Ammon's horn (tissue), 1 donor: ENCODE measurements around the gene BHLHE23.

Experiments used
- DNase-seq: peaks from one replicate; pipeline ENCODE4 v3.0.0-alpha.2; 2016; ENCODE audit warnings: low spot score

The BHLHE23 gene

GRCh38 chr20:62991196-62991807 is 15.5 kb downstream of the BHLHE23 start:
- DNase-seq, result no peak

DNA sequence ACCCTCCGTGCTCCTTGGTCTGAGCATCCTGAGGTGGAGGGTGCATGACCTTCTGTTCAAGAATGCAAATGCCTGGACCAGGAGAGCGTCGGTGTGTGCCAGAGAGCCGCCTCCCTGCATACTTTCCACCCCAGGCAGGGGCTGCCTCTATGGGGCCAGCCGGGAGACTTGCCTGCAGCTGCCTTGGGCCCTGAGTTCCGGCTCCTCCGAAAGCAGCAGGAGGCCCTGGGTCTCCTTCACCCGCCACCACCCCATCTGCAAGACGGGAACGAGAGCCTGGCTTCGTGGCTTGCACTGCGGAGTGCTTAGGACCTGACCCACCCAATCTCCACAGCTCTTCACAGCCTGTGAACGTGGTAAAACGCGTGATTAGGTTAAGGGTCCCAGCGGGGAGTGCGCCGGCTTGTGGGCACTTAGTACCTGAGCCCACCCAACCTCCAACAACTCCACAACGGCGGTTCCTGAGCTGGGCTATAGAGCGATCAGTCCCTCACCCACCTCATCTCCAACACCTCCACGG is 16.4 kb downstream of the BHLHE23 start:
- DNase-seq, result no peak

DNA sequence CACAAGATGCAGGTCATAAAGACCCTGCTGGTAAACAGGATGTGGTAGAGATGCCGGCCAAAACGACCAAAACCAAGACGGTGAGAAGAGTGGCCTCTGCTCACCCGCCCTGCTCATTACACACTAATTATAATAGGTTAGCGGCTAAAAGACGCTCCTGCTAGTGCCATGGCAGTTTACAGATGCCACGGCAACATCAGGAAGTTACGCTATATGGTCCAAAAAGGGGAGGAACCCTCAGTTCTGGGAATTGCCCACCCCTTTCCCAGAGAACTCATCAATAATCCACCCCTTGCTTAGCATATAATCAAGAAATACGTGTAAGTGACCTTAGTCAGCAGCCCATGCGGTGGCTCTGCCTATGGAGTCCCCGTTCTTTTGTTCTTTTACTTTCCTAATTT is 17.6 kb downstream of the BHLHE23 start:
- DNase-seq, result no peak

DNA sequence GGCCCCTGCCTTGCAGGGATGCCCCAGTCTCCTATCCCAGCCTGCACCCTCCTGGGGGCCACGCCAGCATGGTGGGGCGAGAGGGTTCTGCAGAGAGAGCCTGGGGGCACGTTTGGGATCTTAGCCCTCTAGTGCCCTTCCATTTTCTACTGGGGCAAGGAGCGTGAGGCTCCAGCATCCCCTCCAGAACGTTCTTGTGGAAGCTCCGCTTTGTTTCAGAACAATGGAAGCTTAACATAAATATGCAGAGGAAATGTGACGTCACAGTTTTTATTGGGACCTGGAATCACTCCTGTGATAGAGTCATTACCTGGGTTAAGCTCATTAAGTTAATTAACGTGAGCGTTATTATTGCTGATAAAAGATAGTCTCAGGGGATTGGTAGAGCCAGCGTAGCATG is 19.6 kb downstream of the BHLHE23 start:
- DNase-seq, result no peak

DNA sequence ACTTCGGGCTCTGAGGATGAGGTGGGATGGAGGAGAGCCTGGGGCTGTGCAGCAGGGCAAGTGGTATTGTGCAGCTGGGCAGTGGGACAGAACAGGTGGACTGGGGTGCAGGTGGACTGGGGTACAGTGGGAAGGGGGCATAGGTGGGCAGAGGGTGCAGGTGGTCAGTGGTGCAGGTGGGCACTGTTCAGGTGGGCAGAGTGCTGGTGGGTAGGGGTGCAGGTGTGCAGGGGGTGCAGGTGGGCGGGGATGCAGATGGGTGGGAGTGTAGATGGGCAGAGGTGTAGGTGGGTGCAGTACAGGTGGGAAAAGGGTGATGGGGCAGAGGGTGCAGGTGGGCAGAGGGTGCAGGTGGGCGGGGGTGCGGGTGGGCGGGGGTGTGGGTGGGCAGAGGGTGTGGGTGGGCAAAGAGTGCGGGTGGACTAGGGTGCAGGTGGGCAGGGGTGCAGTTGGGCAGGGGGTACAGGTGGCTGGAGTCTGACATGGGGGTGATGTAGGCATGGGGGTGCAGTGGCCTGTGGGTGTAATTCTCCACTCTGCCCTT is 20.4 kb downstream of the BHLHE23 start:
- no peak for DNase-seq

DNA sequence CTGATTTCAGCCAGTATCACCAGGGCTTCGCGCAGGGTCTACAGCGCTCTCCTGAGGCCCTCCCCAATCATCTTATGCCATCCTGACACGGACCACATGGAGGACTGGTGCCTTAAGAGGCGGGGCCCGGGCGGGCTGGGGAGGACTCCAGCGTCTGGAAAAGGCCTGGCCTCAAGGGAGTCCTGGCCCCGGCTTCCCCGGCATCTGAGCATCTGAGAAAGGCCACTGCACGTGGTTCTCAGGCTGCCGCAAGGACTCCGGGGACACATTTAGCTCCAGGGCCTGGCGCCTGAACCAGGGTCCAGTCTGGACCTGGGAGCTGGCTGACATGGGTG is 21.4 kb downstream of the BHLHE23 start:
- no peak for DNase-seq

DNA sequence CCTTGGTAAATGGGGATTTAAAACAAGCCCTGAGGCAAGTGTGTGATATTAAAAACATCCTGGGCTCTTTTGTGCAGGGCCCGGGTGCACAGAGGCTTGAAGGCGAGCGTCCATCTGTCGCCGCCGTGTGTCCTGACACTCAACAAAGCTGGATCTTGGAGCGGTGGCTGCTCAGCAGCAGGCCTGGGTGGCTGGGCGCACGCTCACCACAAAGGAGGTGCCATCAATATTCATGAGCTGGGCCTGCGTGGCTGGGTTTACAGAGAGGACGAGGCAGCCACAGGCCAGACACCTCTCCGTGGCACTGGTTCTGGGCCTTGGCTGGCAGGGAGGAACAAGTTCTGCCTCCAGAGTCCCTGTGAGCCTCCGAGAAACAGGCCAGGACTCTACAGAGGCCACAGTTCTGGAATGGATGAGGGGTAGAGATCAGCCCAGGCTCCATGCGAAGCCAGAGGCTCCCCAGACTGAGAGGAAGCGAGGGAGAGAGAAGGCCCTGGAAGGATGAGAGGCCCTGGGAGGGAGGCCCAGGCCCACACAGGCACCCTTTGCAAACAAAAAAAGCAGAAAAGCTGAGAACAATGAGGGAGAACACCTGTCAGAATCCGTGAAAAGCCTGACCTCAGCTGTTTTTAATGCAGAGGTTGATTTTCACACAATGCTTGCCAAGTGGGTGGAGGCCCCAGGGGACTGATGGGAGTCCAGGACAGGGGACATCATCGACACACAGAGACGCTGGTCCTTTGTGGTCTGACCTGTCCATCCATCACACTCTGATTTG is 21.9 kb downstream of the BHLHE23 start:
- DNase-seq, result peak; percentile 77

DNA sequence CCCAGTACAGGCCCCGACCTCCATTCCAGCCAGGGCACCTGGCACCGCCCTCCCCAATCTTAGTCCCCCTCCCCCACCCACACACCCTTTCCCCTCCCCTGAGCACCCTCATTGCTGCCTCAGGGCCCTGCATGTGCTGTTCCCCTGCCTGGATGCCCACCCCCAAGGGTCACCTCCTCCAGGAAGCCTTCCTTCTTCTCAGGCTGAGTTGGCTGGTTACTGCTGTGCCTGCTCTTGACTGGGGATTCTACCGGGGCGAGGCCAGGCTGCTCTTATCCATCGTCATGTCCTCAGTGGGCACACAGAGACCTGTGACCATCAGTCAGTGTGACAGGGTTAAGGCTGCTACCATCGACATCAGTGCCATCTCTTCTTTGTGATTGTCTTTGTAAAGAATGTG is 23.6 kb downstream of the BHLHE23 start:
- DNase-seq, result no peak

DNA sequence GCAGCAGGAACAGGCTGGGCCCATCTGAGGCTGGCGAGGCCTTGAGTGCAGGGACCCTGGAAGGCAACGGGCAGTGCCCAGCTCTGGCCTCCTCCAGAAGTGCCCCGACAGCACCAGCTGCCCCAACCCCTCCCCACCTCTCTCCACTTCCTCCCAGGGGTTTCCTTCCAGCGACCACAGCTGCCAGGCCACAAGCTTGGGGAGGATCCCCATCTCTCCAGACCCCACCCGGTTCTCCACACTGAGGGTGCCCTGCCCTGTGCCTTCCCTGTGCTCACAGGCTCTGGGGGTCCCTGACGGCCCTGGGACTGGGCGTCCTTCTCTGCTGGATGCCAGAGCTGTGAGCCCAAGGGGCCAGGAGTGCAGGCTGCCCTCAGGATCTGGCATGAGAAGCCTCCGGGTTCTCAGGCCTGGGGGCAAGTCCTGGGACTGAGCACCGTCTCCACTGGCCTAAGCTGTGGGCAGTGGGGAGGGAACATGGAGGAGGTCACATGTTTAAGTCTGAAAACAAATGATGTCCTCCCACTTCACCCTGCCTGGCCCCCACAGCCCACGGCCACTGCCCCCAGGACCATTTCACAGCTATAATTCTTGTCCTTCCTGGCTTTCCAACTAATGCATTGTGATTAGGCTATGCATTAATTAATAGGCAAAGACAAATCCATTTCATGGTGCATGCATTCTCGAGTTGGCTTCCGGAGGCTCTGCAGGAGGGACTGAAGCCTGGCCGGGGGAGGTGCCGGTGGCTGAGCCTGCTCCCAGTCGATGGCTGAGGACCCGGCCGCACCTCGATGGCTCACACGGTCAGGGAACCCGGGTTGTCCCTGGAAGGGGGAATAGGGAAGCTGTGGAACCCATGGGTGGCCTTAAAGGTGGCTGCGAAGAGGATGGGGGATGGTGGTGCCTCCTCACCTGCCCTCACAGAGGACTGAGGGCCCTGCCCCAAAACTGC is 24.4 kb downstream of the BHLHE23 start:
- no peak for DNase-seq

DNA sequence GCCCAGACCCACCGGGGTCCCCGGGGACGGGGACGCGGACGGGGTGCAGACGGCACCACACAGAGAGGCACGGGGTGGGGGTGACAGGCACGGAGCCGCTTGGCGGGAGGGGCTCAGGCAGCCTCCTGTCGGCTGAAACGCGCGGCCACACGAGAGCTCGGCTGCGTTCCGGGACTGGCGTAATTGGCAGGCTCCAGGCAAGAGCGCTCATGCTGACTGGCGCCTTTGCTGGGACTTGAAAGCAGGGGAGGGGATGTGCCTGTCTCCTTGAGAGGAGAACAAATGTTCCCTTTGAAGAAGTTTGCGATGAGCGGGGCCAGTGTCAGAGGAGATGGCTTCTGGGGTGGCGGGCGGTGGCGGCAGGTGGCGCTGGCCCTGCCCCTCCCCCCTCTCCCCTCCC is 25.8 kb downstream of the BHLHE23 start:
- peak; percentile 59 for DNase-seq

DNA sequence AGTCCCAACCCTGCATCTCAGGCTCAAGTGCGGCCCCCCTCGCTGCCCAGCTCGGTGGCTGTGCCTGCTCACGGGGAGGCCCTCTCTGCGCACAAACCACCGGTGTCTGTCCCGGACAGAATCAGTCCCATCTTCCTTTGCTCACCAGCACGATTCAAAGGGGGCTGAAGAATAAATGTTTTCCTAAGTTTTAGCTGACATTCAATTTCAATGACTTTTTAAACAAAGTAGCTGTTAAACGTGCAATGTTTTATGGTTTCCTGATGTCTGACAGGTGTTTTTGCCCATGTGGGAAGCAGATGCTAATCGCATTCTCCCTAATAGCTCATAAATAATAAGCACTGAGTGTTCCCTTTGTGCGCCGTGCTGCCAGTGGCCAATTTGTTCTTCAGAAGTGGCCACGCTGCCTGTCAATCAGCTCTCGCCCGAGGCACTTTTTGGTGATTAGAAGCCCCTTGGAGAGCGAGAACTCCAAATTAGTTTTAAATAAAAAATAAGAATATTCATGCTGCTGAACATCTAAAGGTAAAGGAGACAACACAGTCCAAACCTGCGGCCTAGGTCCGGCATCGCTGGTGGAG is 26.3 kb downstream of the BHLHE23 start:
- DNase-seq, result no peak

DNA sequence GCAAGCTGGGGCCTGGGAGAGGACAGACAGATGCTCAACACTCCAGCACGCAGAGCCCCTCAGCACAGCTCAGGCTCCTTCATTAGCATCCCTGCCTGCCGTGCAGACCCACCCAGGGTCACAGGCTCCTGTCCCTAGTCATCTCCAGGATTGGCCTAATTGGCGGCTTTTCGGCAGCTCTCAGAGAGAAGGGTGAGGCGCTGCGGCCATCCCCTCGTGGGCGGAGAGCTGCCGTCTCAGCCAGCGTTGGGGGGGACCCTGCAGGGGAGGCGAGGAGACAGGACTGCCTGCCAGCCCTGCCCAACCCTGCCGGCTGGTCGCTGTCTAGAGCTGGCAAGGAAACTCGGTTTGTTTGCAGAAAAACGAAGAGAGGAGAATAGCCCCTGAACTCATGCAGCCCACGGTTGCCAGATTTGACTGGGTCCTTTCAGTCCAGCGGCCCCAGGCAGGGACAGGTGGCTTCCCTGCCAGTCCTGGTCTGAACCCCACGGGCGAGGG is 26.8 kb downstream of the BHLHE23 start:
- no peak for DNase-seq

DNA sequence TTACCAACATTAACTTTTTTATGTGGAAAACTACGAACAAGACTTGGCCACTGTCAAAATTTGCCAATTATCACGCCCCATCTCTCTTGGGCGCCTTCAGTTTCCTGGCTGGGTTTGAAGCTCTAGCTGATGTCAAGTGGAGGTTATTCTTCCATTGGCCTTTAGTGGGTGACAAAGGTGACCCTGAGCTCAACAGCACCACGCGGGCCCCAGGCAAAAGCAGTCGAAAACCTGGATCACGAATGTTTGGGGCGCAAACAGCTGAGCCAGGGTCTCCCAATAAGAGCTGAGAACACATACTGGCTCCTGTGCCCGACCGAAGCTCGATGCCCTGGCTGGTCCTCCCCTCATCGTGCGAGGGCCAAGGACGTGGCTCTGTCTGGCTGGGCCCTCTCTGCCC is 27.5 kb downstream of the BHLHE23 start:
- no peak for DNase-seq

- DNase-seq, result no peak
Observed at GRCh38 chr20:62978561-62978943, 28.2 kb downstream of the BHLHE23 start.

DNA sequence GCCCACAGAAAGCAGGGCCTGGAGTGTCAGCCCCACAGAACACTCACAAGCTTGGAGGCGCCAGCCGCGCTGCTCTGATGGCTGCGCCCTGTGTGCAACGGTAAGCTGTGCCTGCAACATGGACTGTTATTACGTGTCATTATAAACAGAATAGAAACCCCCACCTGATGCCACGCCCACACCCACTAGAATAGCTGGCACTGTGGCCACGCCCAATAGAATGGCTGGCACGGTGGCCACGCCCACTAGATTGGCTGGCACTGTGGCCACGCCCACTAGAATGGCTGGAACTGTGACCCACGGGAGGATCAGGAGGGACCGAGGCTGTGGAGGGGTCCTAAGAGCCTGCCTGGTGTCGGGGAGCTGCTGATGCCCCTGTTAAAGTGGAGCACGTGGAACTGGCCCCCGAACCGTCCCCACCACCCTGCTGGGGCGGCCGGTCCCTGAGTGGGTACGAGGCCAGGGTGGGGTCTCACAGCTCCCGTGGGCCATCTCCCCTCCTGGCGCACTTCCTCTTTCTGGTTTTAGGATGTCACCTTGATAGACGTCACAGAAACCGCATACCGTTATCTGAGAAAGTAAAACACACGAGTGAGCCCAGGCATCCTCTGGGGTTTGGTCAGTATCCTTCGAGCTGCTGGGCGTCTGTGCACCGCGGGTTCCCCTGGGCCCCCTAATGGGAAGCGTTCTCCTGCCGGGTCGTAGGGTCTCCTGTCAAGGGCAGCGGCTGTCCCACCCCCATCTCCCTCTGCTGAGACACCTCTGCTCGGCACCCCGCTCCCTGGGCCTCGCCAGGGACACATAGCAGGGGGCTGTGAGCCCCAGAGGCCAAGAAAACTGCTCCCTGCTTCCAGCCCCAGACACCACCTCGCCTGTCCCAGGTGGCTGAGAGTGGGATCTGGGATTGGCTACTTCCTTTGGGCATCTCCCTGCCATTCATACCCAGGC is 28.9 kb downstream of the BHLHE23 start:
- no peak for DNase-seq

DNA sequence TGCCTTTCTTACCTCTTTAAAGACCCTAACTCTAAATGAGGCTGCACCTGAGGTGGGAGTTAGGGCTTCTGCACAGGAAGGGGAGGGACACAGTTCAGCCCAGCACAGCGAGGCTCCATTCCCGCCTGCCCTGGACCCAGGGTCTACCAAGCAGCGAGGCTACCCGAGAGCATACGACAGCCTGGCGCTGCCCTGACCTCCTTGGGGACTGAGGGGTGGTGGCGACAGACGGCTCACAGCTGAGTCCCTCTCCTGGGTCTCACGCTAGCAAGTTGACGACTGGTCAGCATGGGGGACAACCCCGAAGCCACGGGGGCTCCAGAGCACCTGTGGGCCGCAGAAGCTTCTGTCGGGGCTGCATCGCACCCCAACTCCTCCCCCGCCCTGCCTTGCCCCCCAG is 29.9 kb downstream of the BHLHE23 start:
- DNase-seq, result no peak

DNA sequence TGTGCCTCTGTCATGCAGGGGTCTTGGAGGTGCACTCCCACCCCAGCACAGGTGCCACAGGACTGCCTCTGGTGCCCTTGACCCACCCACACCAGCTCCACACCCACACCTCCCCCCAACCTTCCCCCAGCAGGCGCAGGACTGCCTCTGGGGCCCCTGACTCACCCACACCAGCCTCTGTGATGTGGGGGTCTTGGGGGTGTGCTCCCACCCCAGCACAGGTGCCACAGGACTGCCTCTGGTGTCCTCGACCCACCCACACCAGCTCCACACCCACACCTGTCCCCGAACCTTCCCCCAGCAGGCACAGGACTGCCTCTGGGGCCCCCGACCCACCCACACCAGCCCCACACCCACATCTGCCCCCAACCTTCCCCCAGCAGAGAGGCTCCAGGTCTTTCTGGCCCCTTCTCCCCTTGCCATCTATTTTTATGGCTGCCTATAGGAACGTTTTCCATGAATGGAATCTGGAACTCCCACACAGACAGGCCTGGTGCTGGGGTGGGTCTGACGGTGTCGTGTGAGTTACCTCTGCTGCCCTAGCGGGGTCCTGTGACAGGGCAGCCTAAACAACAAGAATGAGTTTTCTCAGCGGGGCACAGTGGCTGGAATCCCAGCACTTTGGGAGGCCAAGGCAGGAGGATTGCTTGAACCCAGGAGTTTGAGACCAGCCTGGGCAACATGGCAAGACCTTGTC is 30.8 kb downstream of the BHLHE23 start:
- no peak for DNase-seq

DNA sequence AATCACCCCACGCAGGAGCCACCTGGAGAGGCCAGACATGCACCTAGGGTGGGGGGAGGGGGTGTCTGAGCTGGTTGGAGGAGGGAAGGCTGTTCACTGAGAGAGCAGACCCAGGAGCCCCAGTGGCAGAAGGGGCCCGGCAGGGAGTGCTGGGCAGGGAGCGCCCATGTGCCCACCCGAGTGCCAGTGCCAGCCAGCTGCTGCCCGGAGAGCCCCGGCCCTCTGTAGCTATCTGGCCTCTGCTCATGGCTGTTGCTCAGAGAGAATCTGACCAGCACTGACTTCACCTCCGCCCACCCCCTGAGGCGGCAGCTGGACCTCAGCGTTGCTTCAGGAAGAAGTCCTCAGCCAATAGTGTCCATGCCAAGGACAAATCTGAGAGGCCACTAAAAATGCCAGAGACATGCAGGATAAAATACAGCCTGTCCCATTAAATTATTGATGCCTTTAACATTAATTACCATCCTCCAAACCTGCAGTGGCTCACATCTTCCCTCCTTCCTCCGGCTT is 31.5 kb downstream of the BHLHE23 start:
- no peak for DNase-seq

GRCh38 chr20:62972845-62973745 is 33.7 kb downstream of the BHLHE23 start:
- no peak for DNase-seq
